GM12864 (cell line): ENCODE data around the gene TMEM14C.

Experiments used
- DNase-seq: peaks from one replicate; pipeline ENCODE4 v3.0.0-alpha.2; 2011; ENCODE audit warnings: low read depth
- H3K4me3 ChIP-seq: 2 replicates; pipeline ENCODE4 v1.5.1; 2011; ENCODE audit warnings: mild to moderate bottlenecking, low read depth, low read length, control low read depth
- TF ChIP-seq, protein P1 (sequence below): IDR thresholded peaks from 2 replicates; pipeline ENCODE4 v1.5.1; 2011; ENCODE audit warnings: low read depth, mild to moderate bottlenecking, moderate library complexity, low read length, control low read depth, inconsistent platforms; ENCODE audit errors: missing control alignments

The TMEM14C gene

DNA sequence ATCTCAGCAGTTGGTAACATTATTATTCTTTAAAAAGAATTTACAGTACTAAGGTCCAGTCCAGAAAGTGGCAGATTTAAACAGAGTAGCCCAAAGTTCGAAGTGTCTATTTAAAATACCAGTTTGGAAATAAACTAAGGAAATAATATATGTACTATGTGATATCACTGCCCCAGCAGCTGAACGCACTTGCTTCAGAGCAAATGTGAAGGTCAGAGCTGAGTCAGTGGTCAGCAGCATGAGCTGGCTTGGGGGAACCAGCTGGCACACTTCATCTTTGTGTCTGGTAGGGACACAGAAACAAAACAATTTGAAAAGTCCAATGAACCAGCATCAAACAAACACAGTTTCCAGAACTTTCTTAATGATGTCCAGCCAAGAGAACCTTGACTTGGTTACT lies 40.1 kb downstream of the TMEM14C start:
- no peak for DNase-seq
- TF ChIP-seq, protein P1, sequence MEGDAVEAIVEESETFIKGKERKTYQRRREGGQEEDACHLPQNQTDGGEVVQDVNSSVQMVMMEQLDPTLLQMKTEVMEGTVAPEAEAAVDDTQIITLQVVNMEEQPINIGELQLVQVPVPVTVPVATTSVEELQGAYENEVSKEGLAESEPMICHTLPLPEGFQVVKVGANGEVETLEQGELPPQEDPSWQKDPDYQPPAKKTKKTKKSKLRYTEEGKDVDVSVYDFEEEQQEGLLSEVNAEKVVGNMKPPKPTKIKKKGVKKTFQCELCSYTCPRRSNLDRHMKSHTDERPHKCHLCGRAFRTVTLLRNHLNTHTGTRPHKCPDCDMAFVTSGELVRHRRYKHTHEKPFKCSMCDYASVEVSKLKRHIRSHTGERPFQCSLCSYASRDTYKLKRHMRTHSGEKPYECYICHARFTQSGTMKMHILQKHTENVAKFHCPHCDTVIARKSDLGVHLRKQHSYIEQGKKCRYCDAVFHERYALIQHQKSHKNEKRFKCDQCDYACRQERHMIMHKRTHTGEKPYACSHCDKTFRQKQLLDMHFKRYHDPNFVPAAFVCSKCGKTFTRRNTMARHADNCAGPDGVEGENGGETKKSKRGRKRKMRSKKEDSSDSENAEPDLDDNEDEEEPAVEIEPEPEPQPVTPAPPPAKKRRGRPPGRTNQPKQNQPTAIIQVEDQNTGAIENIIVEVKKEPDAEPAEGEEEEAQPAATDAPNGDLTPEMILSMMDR: no peak
- H3K4me3 ChIP-seq: no peak overlapping the region

DNA sequence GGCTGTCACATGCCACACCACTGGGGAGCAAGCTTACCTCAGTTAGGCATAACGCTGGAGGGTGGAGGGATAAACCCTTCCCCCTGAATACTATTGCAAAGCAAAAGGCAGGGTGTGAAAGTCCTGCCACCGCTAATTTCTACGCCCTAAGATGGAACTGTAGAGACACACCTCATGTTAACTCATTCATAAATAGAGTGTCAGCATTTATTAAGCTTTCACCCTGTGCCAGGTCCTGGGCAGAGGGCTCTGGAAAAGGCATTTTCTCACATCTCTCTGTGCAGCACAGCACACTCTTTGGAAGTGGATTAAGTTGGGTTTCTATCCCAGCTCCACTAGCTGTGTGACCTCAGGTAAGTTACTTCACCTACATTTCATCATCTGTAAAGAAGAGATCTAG lies 46.5 kb downstream of the TMEM14C start:
- TF ChIP-seq, protein P1: no peak
- no peak for DNase-seq
- no peak overlapping the region for H3K4me3 ChIP-seq

DNA sequence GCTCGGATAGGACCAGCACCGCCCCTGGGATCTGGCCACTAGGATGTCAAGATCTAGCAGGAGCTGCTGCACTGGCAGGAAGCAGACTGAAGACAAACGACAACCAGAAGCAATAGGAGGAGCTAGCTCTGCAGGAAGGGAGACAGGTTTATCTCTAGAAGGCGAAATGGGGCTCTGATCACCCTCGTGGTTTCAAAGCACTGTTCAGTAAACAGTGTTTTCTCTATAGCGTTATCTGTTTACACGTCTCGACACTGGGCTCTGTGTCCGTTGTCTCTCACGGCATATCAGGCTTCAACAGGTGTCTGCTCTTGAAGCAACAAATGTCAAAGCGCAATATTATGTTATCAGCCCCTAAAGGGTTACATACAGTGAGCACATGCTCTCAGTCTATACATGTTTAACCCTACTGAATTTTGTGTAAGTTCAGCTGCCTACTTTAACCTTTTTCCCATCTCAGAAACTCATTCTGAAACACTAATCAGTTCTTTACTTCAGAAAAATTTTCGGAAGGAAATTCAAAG lies 48.6 kb downstream of the TMEM14C start:
- TF ChIP-seq, protein P1: no peak
- no peak for DNase-seq
- no peak overlapping the region for H3K4me3 ChIP-seq

DNA sequence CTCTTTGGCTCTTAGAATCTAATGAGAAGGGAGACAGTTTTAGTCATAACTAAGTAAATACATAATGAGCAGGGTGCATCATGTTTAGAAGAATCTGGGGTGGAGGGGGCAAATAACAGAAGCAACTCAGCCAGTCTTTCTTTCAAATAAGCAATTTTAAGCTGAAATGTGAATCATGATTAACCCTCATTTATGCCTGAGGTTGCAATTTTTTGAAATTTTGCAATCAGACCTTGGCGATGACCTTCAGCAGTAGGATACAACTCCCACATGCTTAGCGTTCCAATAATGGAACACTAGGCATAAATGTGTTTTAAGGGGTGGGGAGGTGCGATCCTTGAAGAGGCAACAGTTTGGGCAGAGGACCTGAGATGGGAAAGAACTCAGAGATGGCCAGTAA lies 55.4 kb downstream of the TMEM14C start:
- H3K4me3 ChIP-seq: no peak overlapping the region
- TF ChIP-seq, protein P1: no peak
- DNase-seq: no peak

DNA sequence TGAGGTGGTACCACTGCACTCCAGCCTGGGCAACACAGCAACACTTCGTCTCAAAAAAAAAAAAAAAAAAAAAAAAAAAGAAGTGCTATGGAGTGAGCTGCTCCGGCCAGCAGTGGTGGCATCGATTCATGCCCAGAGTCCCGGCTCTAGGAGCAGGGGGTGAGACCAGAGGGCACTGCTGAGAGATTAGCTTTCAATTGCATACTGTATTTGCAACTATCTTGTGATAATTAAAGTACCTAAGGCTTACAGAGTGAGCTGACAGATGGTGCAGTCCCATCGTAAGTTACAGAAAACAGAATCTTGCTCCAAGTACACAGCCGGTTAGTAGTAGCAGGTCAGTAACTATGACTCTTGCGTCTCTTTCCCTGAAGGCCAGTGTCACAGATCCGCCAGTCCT lies 56.2 kb downstream of the TMEM14C start:
- H3K4me3 ChIP-seq: no peak overlapping the region
- DNase-seq: no peak
- TF ChIP-seq, protein P1: no peak
